HG03558 (cell line): ENCODE measurements around the gene KCTD3.

Experiments
- ATAC-seq: cut with Tn5 transposase; IDR thresholded peaks from one replicate; pipeline ENCODE4 v1.9.1; 2021; ENCODE audit warnings: moderate number of reproducible peaks; ENCODE audit not compliant: unreplicated experiment; ENCODE audit errors: extremely low read depth

Gene KCTD3

GRCh38 chr1:215647738-215648137, 80.6 kb downstream of the KCTD3 start:
- ATAC-seq: no peak

GRCh38 chr1:215648957-215649356, 81.9 kb downstream of the KCTD3 start:
- no peak for ATAC-seq

- ATAC-seq: no peak
Measured at GRCh38 chr1:215650446-215651149, 83.5 kb downstream of the KCTD3 start.

GRCh38 chr1:215651867-215652266, 84.8 kb downstream of the KCTD3 start:
- ATAC-seq: no peak

GRCh38 chr1:215652371-215652770, 85.3 kb downstream of the KCTD3 start:
- no peak for ATAC-seq

- ATAC-seq: no peak
Measured at GRCh38 chr1:215657047-215657446, 89.9 kb downstream of the KCTD3 start.

GRCh38 chr1:215660259-215660658, 93.2 kb downstream of the KCTD3 start:
- no peak for ATAC-seq

- ATAC-seq: no peak
Measured at GRCh38 chr1:215661033-215661432, 93.9 kb downstream of the KCTD3 start.

GRCh38 chr1:215665215-215665614, 98.1 kb downstream of the KCTD3 start:
- no peak for ATAC-seq

- ATAC-seq: no peak
Measured at GRCh38 chr1:215667761-215668160, 100.7 kb downstream of the KCTD3 start.

GRCh38 chr1:215669806-215670491, 102.8 kb downstream of the KCTD3 start:
- ATAC-seq: no peak
